Pancreas (tissue), 10 donors: Measurements from ENCODE around the gene DOCK4. TPM values are rescaled to one million over a fixed set of nuclear protein-coding genes. Genes with fewer than 3 reads are reported as not detected.

Experiments
- ATAC-seq, 4 donors: fragments of 200-7000 bp; cut with Tn5 transposase; one replicate each; pipeline versions ENCODE4 v1.8.0 to v1.9.1; 2020; ENCODE audit warnings: mild to moderate bottlenecking in 4 of 4, moderate library complexity in 4 of 4
- DNase-seq, 6 donors: peaks; one replicate each; pipeline ENCODE4 v3.0.0-alpha.2; 2020
- FAIRE-seq: peaks from 2 replicates; lab custom pipeline; 2012; peaks lifted over from hg19 to GRCh38; lab: Jason Lieb, UNC
- H3K27ac ChIP-seq, 4 donors: fragments of 200-600 bp; sonication (generic); 1 replicate in 3 of 4; 2 replicates in 1 of 4; pipeline versions ENCODE4 v1.5.0 to v1.8.0; 2020
- H3K27me3 ChIP-seq, 4 donors: fragments of 200-600 bp; one replicate each; pipeline ENCODE4 v1.8.0; 2021
- H3K36me3 ChIP-seq, 3 donors: fragments of 200-600 bp; sonication (generic) in 1 of 3; one replicate each; pipeline versions ENCODE4 v1.5.0 to v1.8.0; 2020 to 2021
- H3K4me1 ChIP-seq, 3 donors: fragments of 200-600 bp; one replicate each; pipeline ENCODE4 v1.8.0; 2021
- H3K4me3 ChIP-seq, 4 donors: fragments of 200-600 bp; sonication (generic) in 2 of 4; one replicate each; pipeline versions ENCODE4 v1.5.0 to v1.8.0; 2020 to 2021
- H3K9me3 ChIP-seq, 4 donors: fragments of 200-600 bp; one replicate each; pipeline ENCODE4 v1.8.0; 2021
- CTCF ChIP-seq, 4 donors: fragments of 200-600 bp; sonication (generic) in 3 of 4; IDR thresholded peaks; one replicate each; pipeline versions ENCODE4 v1.5.0 to v1.8.0; 2021; ENCODE audit warnings: antibody characterized with exemption in 4 of 4
- WGBS, 2 donors: extraction: QIAGEN DNeasy Blood & Tissue Kit; methylation state at CpG; one replicate each; pipeline ENCODE4 v1.1.7; 2013; 5-methylcytosine and 5-hydroxymethylcytosine counted together
- intact Hi-C, 3 donors: fragments of 100-400 bp; cut with DNase I; formaldehyde crosslinking; loops; one replicate each; pipeline versions ENCODE4 v1.11.1 to v1.14.2; 2022
- polyA plus RNA-seq, 2 donors: library from polyadenylated mRNA; stranded (reverse); fragments of 200-250 nt; gene quantifications; one replicate each; pipeline ENCODE4 v1.2.3, GENCODE V29; 2013
- total RNA-seq, 6 donors: library from RNA; stranded (reverse); fragmentation: NEBNext Ultra II Directional in 4 of 6; extraction: Animal tissue kit (Norgen Biotek cat#: 25700) in 4 of 6; gene quantifications; one replicate each; pipeline versions ENCODE4 v1.2.1 to v1.2.4, GENCODE V29; 2021 to 2023
- donor health status: healthy with polysubstance abuse.
- donor health status: DM: no; HTN: no; CAD: no; lungs with moderate emphysema.
- donor health status: DM: no; HTN: no; CAD: no.
- donor health status: control.
- donor health status: control.
- donor health status: Bipolar disorder and iron deficiency.
- donor health status: DM: yes; HTN: yes; CAD: no.
- donor health status: DM: no; HTN: no; CAD: no.
- donor health status: DM: no; HTN: no; CAD: no.
- donor health status: DM: yes; HTN: yes; CAD: no.

The DOCK4 gene
- total RNA-seq: 10 to 100 TPM in 2 of 6 donors, 1 to 10 TPM in 4; 5.5 to 15.5 (median 7.3) TPM
- polyA plus RNA-seq: 1 to 10 TPM; 5.4 to 5.5 TPM

- Histone ChIP-seq H3K4me3 (peak within 1 kb of the TSS; percentile 76 to 89 (median 84)), H3K27me3 (no peaks in the 10 kb centered on the region), H3K27ac (peak within 1 kb of the TSS; percentile 79 to 92 (median 84)), H3K36me3 (no peaks in the 10 kb centered on the region), H3K4me1 (peaks cover 0 to 18% (median 3%) of the 10 kb centered on the region in 3 donors), H3K9me3 (no peaks in the 10 kb centered on the region)
- intact Hi-C loops: no loop called here
- no peak for TF ChIP-seq CTCF (IDR thresholded peaks at IDR 0.05)
- DNase-seq: peak; percentile 98 to 100 (median 99)
- WGBS, 2 donors: 0% methylated on average over 56 to 67 of the region's 67 CpGs
- FAIRE-seq: peak; percentile 92
- peak; percentile 90 to 95 (median 92) for ATAC-seq
These were observed at the start of gene DOCK4, which contains the start of gene ZNF277 for GRCh38 chr7:112206238-112206990. Gene DOCK4 (minus strand): TSS chr7:112206399. CDS start chr7:112206138, 261 bp downstream. Gene ZNF277 (plus strand): TSS chr7:112206695. CDS start chr7:112206717, 22 bp downstream.

- FAIRE-seq (no peak), ATAC-seq (no peak), DNase-seq (no peak)
- intact Hi-C loops: no loop called here
- no peaks in the 10 kb centered on the region for H3K9me3 ChIP-seq
- H3K4me1 ChIP-seq: peaks cover 0 to 18% (median 8%) of the 10 kb centered on the region in 3 donors
- no peak for TF ChIP-seq CTCF (IDR thresholded peaks at IDR 0.05)
- H3K36me3 ChIP-seq: no peaks in the 10 kb centered on the region
- H3K4me3 ChIP-seq: no peak overlapping the region
- no peaks in the 10 kb centered on the region for H3K27me3 ChIP-seq
- H3K27ac ChIP-seq: no peak overlapping the region
These were observed 49.2 kb upstream of the DOCK4 start for GRCh38 chr7:112255388-112255720.

- TF ChIP-seq CTCF (IDR thresholded peaks at IDR 0.05): no peak
- Histone ChIP-seq H3K27ac (no peak overlapping the region), H3K36me3 (no peaks in the 10 kb centered on the region), H3K27me3 (no peaks in the 10 kb centered on the region), H3K9me3 (no peaks in the 10 kb centered on the region), H3K4me1 (peaks cover 0 to 18% (median 8%) of the 10 kb centered on the region in 3 donors), H3K4me3 (no peak overlapping the region)
- ATAC-seq (no peak), DNase-seq (no peak), FAIRE-seq (no peak)
- 88 to 91% methylated on average over 6 of the region's 6 CpGs for WGBS, 2 donors
- intact Hi-C loops: no loop called here
These were observed 48.6 kb upstream of the DOCK4 start for GRCh38 chr7:112254709-112255387.

- WGBS, 2 donors: 16 to 20% methylated on average over 1 of the region's 1 CpG
- no peak for FAIRE-seq
- no peak for DNase-seq
- TF ChIP-seq CTCF (IDR thresholded peaks at IDR 0.05): no peak
- Histone ChIP-seq H3K27me3 (no peaks in the 10 kb centered on the region), H3K27ac (no peak overlapping the region), H3K4me3 (no peak overlapping the region), H3K4me1 (peaks cover 0 to 18% (median 8%) of the 10 kb centered on the region in 3 donors), H3K9me3 (no peaks in the 10 kb centered on the region), H3K36me3 (no peaks in the 10 kb centered on the region)
- peak; percentile 50 to 64 (median 60) for ATAC-seq
- intact Hi-C loops: no loop called here
These were observed 48.0 kb upstream of the DOCK4 start for GRCh38 chr7:112254156-112254555.
